Measurements from ENCODE around the gene TTC7B.

DNA sequence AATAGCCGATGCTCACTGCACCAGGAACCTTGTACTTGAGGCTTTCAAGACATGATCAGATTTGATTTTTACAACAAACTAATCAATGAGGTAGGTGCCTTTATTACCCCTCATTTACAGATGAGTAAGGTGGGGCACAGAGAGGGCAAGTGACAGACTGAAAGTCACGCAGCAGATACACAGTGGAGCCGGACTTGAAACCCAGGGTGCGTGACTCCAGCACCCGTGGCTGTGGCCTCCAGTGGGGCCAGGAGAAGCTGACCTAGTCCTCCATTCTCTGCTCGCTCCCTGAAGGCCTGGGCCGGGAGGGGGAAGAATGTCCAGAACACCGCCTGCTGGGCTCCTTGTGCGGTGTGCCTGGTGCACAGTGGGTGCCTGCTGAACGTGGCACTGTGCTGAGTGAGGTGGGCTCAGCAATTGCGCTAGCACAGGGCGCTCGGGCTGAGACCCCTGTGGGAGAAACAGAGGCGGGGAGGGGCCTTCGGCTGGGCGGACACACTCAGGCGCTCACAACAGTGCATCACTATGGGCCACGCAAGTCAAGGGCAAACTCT, 294.2 kb downstream of the TTC7B start:
- no peak for TF ChIP-seq KLF16 (IDR thresholded peaks at IDR 0.05)
- TF ChIP-seq, protein P1, sequence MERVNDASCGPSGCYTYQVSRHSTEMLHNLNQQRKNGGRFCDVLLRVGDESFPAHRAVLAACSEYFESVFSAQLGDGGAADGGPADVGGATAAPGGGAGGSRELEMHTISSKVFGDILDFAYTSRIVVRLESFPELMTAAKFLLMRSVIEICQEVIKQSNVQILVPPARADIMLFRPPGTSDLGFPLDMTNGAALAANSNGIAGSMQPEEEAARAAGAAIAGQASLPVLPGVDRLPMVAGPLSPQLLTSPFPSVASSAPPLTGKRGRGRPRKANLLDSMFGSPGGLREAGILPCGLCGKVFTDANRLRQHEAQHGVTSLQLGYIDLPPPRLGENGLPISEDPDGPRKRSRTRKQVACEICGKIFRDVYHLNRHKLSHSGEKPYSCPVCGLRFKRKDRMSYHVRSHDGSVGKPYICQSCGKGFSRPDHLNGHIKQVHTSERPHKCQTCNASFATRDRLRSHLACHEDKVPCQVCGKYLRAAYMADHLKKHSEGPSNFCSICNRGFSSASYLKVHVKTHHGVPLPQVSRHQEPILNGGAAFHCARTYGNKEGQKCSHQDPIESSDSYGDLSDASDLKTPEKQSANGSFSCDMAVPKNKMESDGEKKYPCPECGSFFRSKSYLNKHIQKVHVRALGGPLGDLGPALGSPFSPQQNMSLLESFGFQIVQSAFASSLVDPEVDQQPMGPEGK (CRISPR knock-in tag; IDR thresholded peaks at IDR 0.05; ENCODE audit: borderline replicate concordance), result no peak
- no peak for TF ChIP-seq CC2D1A (IDR thresholded peaks at IDR 0.05)
- TF ChIP-seq MXI1 (IDR thresholded peaks at IDR 0.05; ENCODE audit: low read depth, low read length), result no peak
- TF ChIP-seq YY1 (IDR thresholded peaks at IDR 0.05; ENCODE audit: borderline replicate concordance in 1 of 3, control insufficient read depth in 1 of 3, extremely low read depth in 1 of 3, insufficient read depth in 3 of 3, insufficient read length in 1 of 3, insufficient replicate concordance in 2 of 3, low read depth in 1 of 3, low read length in 2 of 3), result no peak

Data from K562 (cell line).